Stimulated activated CD4-positive, alpha-beta T cell treated with anti-CD3 and anti-CD28 coated beads, Interleukin-15, amount 100 ng/mL, for 1 hour (primary cell): ENCODE measurements around the gene NADSYN1.

Experiments
- DNase-seq, 2 donors: peaks; one replicate each; pipeline ENCODE4 v3.0.0-alpha.2; 2020; ENCODE audit warnings: low read depth in 1 of 2, low spot score in 1 of 2

Gene NADSYN1

GRCh38 chr11:71490044-71490730 lies 37.2 kb downstream of the NADSYN1 start:
- no peak for DNase-seq

- DNase-seq: no peak
Observed at GRCh38 chr11:71490731-71491390, 37.9 kb downstream of the NADSYN1 start.

DNA sequence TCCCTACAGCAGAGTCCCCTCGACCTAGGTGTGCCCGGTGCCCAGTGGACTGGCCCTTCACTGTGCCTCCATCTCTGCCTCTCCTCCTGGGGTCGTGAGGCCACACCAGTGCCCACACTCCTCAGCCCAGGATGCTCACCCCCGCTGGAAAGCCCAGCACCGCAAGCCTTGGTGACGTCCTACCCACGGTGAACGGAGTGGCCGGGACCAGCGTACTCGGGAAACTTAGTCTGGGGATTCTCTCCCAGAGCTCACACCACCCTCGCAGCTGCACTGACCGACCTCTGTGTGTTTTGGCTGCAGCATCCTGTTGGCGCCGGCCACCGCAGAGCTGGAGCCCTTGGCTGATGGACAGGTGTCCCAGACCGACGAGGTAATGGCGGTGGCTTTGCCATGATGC lies 38.5 kb downstream of the NADSYN1 start:
- DNase-seq: no peak

DNA sequence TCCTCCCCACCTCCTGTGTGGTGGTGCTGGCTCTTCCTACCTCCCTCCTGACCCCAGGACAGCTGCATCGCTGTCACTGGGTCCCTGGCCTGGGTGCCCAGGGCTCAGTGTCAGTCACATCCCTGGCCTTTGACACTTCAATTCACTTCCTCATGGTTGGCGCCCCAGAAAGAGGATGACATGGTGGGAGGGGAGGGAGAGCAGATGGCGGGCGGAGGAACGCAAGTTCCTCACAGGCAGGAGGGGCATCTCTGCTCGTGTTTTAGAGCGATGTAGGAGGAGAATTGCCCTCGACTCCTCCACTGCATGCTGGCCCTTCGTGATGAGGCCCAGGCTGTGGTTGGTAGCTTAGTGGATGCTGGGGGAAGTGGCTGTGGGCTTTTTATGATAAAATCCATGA lies 38.9 kb downstream of the NADSYN1 start:
- no peak for DNase-seq

DNA sequence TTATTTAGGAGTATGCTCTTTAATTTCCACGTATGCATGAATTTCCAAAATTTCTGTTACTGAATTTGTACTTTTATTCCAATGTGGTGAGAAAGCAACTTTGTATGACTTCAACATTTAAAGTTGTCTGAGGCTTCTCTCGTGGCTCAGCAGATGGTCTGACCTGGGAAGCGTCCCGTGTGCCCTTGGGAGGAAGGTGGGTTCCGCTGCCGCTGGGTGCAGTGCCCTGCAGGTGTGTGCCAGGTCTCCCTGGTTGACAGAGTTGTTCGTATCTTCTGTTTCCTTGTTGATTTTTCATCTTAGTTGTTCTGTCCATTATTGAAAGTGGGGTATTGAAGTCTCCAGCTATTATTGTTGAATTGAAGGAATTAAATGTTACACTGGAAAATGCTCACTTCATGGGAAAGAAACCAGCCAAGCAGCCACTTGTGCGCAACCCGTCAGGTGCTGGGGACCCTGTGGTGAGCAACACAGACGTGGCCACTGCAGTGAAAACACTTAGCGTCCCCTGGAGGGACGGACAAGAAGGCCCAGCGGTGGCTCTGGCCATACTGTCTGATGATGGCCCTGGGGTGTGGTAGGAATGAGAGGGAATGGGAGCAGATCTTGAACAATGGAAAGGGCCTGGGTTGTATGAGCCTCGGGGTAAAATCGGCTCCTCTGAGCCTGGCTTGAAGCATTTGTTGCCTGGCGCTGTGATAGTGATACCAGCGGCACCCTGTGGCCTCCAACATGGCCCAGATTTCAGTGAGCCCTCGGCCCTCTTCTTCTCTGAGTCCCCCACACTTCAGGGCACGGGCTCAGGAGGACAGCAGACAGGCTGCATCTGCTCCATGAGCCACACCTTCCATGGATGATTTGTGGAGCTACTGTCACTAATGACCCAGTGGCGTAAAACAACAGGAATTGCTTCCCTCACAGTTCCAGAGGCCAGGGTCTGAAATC lies 42.6 kb downstream of the NADSYN1 start:
- no peak for DNase-seq

- no peak for DNase-seq
Observed at GRCh38 chr11:71496421-71496820, 43.4 kb downstream of the NADSYN1 start.

DNA sequence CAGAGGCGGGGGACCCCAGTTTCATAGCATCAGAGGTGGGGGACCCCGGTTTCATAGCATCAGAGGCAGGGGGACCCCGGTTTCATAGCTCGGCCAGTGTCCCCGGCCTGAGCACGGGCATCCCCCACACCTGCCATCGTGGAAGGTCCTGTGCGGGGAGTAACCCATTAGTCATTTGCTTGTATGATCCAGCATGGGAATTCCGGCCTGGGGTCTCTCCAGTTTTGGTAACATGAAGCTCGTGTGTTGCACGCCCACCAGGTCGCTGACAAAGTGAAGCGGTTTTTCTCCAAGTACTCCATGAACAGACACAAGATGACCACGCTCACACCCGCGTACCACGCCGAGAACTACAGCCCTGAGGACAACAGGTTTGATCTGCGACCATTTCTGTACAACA lies 45.1 kb downstream of the NADSYN1 start:
- no peak for DNase-seq

DNA sequence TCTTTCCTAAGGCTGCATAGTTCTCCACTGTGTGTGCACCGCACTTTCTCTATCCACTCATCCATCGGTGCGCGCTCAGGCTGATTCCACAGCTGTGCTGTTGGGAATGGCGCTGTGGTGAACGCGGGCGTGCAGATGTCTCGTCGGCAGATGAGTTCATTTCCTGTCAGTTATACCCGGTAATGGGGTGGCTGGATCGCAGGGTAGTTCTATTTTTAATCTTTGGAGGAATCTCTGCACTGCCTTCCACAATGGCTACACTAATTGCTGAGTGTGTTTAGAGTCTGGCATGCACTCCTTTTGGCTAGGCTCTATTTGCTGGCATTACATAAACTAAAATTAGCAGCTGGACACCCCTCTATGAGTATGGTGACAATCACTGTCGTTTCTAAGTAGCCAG lies 46.1 kb downstream of the NADSYN1 start:
- DNase-seq: no peak

GRCh38 chr11:71499546-71499945 lies 46.5 kb downstream of the NADSYN1 start:
- no peak for DNase-seq

- DNase-seq: no peak
Observed at GRCh38 chr11:71500601-71501021, 47.6 kb downstream of the NADSYN1 start.

GRCh38 chr11:71501071-71501985 lies 48.3 kb downstream of the NADSYN1 start:
- DNase-seq: no peak

- DNase-seq: no peak
Observed at GRCh38 chr11:71502026-71502425, 49.0 kb downstream of the NADSYN1 start.

GRCh38 chr11:71502871-71503435 lies 50.0 kb downstream of the NADSYN1 start:
- no peak for DNase-seq

GRCh38 chr11:71504531-71504930 lies 51.5 kb downstream of the NADSYN1 start:
- DNase-seq: no peak

GRCh38 chr11:71505001-71505400 lies 52.0 kb downstream of the NADSYN1 start:
- DNase-seq: no peak

- DNase-seq: no peak
Observed at GRCh38 chr11:71505781-71506180, 52.8 kb downstream of the NADSYN1 start.

- DNase-seq: no peak
Observed at GRCh38 chr11:71507102-71507501, 54.1 kb downstream of the NADSYN1 start.

DNA sequence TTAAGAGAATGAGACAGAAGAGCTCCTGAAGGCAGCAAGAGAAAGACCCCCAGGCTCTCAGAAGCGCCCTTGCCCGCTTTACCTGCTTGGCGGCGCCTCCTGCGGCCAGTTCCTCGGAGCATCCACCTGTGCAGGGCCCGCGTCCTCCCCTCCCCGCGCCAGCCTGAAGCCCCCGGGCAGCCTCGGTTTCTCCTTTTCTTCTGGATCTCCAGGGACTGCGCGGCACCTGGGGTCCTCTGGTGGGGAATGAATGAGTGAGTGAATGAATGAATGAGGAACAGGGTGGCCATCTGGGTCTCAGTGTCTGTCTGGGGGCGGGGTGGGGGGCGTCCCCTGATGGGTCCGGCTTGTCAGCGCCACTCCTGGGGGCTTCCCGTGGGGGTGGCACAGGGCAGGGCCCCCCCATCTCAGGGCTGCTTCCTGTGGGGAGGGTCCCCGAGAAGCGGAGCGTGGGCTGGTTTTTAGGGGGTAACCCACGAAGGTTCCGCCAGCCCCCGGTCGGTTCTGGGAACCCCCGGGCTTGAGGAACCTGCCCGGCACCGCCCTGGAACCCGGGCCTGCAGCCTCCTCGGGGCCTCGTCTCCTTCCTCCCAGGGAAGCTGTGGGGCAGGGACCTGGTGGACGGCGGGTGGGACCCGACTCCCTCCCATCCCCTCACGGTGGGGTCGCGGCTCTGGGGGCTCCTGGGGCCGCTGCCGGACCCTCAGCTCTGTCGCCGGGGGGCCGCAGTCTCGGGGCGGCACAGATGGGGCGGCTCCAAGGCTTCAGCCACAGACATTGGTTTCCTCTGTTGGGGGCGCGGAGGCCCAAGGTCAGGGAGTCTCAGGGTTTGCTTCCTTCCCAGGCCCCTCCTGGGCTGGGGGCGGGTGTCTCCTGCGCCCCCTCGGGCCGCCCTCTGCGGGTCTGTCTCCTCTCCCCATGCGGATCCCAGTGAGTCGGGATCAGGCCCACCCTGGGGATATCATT lies 65.8 kb downstream of the NADSYN1 start:
- no peak for DNase-seq

DNA sequence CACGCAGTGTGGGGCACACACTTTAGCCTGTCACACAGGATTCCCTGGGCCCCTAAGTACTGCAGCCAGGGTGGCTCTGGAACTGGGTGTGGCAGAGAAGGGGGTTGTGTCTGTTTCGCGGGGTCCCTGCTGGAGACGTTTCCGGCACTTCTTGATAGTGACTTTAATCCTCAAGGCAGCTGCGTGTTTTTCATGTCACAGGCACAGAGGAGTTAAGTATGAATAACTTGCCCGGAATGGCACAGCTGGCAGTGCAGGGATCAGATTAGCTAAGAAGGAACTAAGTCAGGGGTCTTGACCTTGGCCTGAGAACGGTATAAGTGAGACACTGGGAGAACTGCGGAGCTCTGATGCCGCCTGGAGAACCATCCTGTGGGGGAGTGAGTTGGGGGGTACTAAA lies 66.5 kb downstream of the NADSYN1 start:
- DNase-seq: no peak
